Adrenal gland (tissue), 12 donors: Measurements from ENCODE around the gene NKPD1. TPM values are rescaled to one million over a fixed set of nuclear protein-coding genes. Genes with fewer than 3 reads are reported as not detected.

Experiments used
- DNase-seq, 7 donors: peaks; one replicate each; pipeline ENCODE4 v3.0.0-alpha.2; 2019 to 2020
- H3K27ac ChIP-seq, 5 donors: fragments of 200-600 bp; sonication (generic) in 4 of 5; 1 replicate in 3 of 5; 2 replicates in 2 of 5; pipeline versions ENCODE4 v1.5.1 to v1.8.0; 2016 to 2020; ENCODE audit warnings: mild to moderate bottlenecking in 1 of 5
- H3K27me3 ChIP-seq: fragments of 200-600 bp; 2 replicates; pipeline ENCODE4 v1.8.0; 2021
- H3K36me3 ChIP-seq, 2 donors: fragments of 200-600 bp; replicated peaks in 1 of 2; 1 replicate in 1 of 2; 2 replicates in 1 of 2; pipeline versions ENCODE4 v1.5.1 to v1.8.0; 2018 to 2022
- H3K4me1 ChIP-seq, 2 donors: fragments of 200-600 bp; replicated peaks in 1 of 2; 1 replicate in 1 of 2; 2 replicates in 1 of 2; pipeline versions ENCODE4 v1.5.1 to v1.8.0; 2018 to 2021
- H3K4me3 ChIP-seq, 4 donors: fragments of 200-600 bp; sonication (generic) in 3 of 4; one replicate each; pipeline ENCODE4 v1.5.1; 2016 to 2018
- H3K9me3 ChIP-seq, 3 donors: fragments of 200-600 bp; sonication (generic) in 1 of 3; replicated peaks in 1 of 3; 1 replicate in 2 of 3; 2 replicates in 1 of 3; pipeline versions ENCODE4 v1.5.1 to v1.8.0; 2016 to 2021
- POLR2A ChIP-seq, 2 donors: fragments of 450-650 bp; IDR thresholded peaks; one replicate each; pipeline ENCODE4 v1.6.1; 2017; ENCODE audit warnings: antibody characterized with exemption in 2 of 2, mild to moderate bottlenecking in 2 of 2, moderate library complexity in 1 of 2
- WGBS, 4 donors: extraction: QIAGEN DNeasy Blood & Tissue Kit in 2 of 4; methylation state at CpG; one replicate each; pipeline versions ENCODE4 v1.1.5 to v1.1.7; 2013 to 2017; 5-methylcytosine and 5-hydroxymethylcytosine counted together
- intact Hi-C, 2 donors: fragments of 100-400 bp; cut with DNase I; formaldehyde crosslinking; loops; one replicate each; pipeline versions ENCODE4 v1.14.1 to v1.15.0; 2022 to 2023
- polyA plus RNA-seq, 3 donors: library from polyadenylated mRNA; stranded (reverse); fragments of 200-250 nt in 2 of 3; fragments of 350-450 nt in 1 of 3; fragmentation: Illumina TruSeq in 1 of 3; extraction: RNeasy Lipid Tissue Mini Kit (QIAGEN cat#74804) in 1 of 3; gene quantifications; one replicate each; pipeline ENCODE4 v1.2.3, GENCODE V29; 2013 to 2014
- total RNA-seq, 9 donors: library from RNA; depleted of rRNA in 4 of 9; stranded (reverse); fragments of >200 nt in 4 of 9; fragments of 120-200 nt in 1 of 9; fragmentation: NEBNext Ultra II Directional in 1 of 9; extraction: Animal tissue kit (Norgen Biotek cat#: 25700) in 1 of 9; gene quantifications; one replicate each; pipeline versions ENCODE4 v1.1.0 to v1.2.4, GENCODE V29; 2013 to 2023
- TF ChIP-seq, protein P1 (sequence below), 6 experiments: fragments of 450-650 bp in 4 of 6; fragments of 200-600 bp in 2 of 6; sonication (generic) in 1 of 6; IDR thresholded peaks; 1 replicate in 5 of 6; 2 replicates in 1 of 6; pipeline versions ENCODE4 v1.5.1 to v1.8.0; 2016 to 2021; ENCODE audit warnings: antibody characterized with exemption in 6 of 6, mild to moderate bottlenecking in 2 of 6, moderate library complexity in 1 of 6
- donor health status: healthy with polysubstance abuse.
- donor health status: Bipolar disorder and iron deficiency.
- donor health status: DM: yes; HTN: yes; CAD: no.
- donor health status: DM: no; HTN: no; CAD: no.
- donor health status: DM: no; HTN: no; CAD: no.
- donor health status: DM: yes; HTN: yes; CAD: no.

The NKPD1 gene
- total and polyA plus RNA-seq, 12 donors = 0.06 to 1.1 (median 0.25) TPM; not detected in 2

DNA sequence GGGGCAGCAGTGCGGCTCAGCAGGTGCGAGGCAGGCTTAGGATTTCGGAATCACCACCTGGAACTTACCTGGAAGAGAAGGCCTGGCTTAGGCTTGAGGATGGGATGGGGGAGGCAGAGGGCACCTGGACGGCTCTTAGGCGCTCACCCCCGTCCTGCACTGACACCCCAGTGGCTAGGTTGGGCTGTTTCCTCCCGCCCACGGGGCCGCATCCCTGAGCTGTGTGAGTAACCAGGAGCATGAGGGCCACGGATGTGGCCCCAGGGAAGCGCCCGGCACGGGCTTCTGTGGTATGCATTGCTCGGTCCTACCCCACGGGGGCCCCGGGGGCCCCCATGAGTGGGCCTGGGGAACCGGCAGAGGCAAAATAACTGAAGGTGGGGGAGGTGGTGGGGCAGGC lies 2.4 kb upstream of the NKPD1 start:
- intact Hi-C loops = no loop called here
- no peak for TF ChIP-seq POLR2A (IDR thresholded peaks at IDR 0.05)
- TF ChIP-seq, protein P1, sequence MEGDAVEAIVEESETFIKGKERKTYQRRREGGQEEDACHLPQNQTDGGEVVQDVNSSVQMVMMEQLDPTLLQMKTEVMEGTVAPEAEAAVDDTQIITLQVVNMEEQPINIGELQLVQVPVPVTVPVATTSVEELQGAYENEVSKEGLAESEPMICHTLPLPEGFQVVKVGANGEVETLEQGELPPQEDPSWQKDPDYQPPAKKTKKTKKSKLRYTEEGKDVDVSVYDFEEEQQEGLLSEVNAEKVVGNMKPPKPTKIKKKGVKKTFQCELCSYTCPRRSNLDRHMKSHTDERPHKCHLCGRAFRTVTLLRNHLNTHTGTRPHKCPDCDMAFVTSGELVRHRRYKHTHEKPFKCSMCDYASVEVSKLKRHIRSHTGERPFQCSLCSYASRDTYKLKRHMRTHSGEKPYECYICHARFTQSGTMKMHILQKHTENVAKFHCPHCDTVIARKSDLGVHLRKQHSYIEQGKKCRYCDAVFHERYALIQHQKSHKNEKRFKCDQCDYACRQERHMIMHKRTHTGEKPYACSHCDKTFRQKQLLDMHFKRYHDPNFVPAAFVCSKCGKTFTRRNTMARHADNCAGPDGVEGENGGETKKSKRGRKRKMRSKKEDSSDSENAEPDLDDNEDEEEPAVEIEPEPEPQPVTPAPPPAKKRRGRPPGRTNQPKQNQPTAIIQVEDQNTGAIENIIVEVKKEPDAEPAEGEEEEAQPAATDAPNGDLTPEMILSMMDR (IDR thresholded peaks at IDR 0.05) = no peak
- Histone ChIP-seq H3K9me3 (no peaks in the 10 kb centered on the region), H3K36me3 (no peaks in the 10 kb centered on the region), H3K27ac (no peak overlapping the region), H3K4me3 (no peak overlapping the region), H3K27me3 (peaks cover 11% of the 10 kb centered on the region), H3K4me1 (no peaks in the 10 kb centered on the region)
- DNase-seq = no peak
- WGBS, 4 donors = 84 to 89% (median 89%) methylated on average over 10 to 17 of the region's 17 CpGs

DNA sequence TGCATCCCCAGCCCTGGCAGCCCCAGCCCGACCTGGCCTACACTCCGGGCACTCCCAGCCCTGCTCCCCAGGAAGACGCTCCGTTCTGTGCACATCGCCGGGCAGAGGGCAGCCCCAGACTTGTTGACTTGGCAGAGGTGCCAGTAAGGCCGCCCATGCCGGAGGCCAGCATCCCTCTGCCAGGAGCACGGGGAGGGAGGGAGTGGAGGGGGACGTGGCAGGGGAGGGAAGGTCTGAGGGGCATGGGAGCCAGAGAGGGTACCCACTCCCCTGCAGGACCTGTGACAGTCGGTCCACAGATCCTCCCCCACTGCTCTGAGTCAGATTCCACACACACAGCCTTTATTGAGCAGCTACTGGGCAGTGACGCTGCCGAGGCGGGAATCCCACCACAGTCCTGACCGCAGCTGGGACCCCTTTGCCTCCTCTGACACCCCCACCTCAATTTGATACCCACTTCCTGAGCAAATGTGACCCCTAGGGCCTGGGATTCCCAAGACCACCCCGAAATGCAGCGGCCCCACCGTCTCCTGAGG lies 1.9 kb upstream of the NKPD1 start:
- H3K4me3 ChIP-seq = no peak overlapping the region
- no peaks in the 10 kb centered on the region for H3K36me3 ChIP-seq
- no peak overlapping the region for H3K27ac ChIP-seq
- H3K27me3 ChIP-seq = peaks cover 11% of the 10 kb centered on the region
- 70 to 100% (median 75%) methylated on average over 1 to 18 of the region's 18 CpGs for WGBS, 4 donors
- no peak for TF ChIP-seq POLR2A (IDR thresholded peaks at IDR 0.05)
- intact Hi-C loops = no loop called here
- no peaks in the 10 kb centered on the region for H3K4me1 ChIP-seq
- DNase-seq = no peak
- H3K9me3 ChIP-seq = no peaks in the 10 kb centered on the region

DNA sequence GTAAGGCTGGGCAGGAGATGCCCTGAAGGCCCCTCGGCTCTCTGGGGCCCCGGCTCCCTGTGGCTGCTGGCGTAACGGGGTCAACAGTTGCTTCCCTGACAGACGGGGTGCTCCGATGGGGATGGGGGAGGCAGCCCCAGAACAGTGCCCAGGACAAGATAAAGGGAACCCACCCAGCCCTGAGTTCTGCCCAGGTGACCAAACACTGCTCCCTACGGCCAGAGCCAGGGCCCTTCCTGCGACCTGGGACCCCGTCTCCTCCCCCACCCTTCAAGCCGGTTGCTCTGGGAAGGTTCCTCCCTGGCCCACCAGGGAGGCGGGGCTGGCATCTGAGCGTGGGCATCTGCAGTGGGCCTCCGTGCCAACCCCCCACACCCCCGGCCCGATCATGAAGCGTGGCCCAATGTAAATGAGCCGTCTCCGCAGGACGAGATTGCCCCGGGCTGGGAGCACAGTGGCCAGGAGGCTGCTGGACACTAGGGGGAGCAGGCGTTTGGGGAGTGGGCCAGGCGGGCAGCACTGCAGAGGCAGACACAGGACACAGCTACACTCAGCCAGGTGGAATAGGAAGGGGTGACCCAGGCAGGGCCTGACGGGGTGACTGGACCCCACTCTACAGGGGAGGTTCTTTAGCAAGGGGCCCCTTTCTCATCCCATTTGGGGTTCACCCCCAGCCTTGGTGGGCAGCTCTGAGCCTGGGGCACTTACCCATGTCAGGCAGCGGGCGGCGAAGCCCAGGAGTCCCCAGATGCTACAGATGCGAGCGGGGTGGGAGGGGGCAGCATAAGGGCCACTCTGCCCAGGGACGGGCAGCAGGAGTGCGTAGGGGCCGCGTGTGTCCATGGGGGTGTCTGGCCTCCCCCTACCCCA lies 1.2 kb upstream of the NKPD1 start:
- 38 to 71% (median 50%) methylated on average over 10 to 32 of the region's 32 CpGs for WGBS, 4 donors
- H3K9me3 ChIP-seq = no peaks in the 10 kb centered on the region
- TF ChIP-seq POLR2A (IDR thresholded peaks at IDR 0.05) = no peak
- TF ChIP-seq, protein P1 (IDR thresholded peaks at IDR 0.05) = peak; percentile 38 to 54 (median 48)
- no peak overlapping the region for H3K4me3 ChIP-seq
- H3K27me3 ChIP-seq = peaks cover 11% of the 10 kb centered on the region
- intact Hi-C loops = no loop called here
- no peaks in the 10 kb centered on the region for H3K36me3 ChIP-seq
- H3K27ac ChIP-seq = no peak overlapping the region
- peak in 2 of 7 donors; percentile 59 to 63 for DNase-seq
- no peaks in the 10 kb centered on the region for H3K4me1 ChIP-seq

DNA sequence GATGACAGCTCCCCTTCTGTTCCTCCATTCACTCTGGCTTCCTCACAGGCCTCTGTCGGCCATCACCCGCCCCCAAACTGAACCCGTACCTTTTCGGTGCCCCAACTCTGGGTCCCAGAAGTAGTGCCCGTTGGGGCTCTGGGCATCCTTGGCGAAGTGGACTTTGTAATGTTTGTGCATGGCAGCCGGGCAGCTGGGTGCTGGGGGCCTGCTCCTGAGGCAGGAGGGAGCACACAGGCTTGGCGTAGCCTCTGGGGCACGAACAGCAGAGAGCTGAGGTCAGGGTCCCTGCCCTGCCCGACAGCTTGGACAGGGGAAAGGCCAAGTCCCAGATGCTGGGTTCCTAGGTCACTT lies 834 bp downstream of the NKPD1 start:
- no peak overlapping the region for H3K27ac ChIP-seq
- 68 to 84% (median 76%) methylated on average over 5 to 10 of the region's 10 CpGs for WGBS, 4 donors
- intact Hi-C loops = no loop called here
- H3K9me3 ChIP-seq = no peaks in the 10 kb centered on the region
- no peaks in the 10 kb centered on the region for H3K36me3 ChIP-seq
- no peak for TF ChIP-seq POLR2A (IDR thresholded peaks at IDR 0.05)
- TF ChIP-seq, protein P1 (IDR thresholded peaks at IDR 0.05) = no peak
- H3K27me3 ChIP-seq = peaks cover 11% of the 10 kb centered on the region
- H3K4me3 ChIP-seq = no peak overlapping the region
- no peaks in the 10 kb centered on the region for H3K4me1 ChIP-seq
- DNase-seq = no peak
